Measurements from ENCODE around the gene SLC6A1. TPM values are rescaled to one million over a fixed set of nuclear protein-coding genes. Genes with fewer than 3 reads are reported as not detected.

SLC6A1 gene
- total RNA-seq, 2 experiments from 2014 or later = not detected

- H2AFZ ChIP-seq (ENCODE audit: low read length) = no peak overlapping the region
- intact Hi-C loops (cut with micrococcal nuclease; ENCODE audit: unreplicated experiment) = no loop called here
- no peaks in the 10 kb centered on the region for H3K9me3 ChIP-seq (ENCODE audit: low read length)
- TF ChIP-seq, protein P1, sequence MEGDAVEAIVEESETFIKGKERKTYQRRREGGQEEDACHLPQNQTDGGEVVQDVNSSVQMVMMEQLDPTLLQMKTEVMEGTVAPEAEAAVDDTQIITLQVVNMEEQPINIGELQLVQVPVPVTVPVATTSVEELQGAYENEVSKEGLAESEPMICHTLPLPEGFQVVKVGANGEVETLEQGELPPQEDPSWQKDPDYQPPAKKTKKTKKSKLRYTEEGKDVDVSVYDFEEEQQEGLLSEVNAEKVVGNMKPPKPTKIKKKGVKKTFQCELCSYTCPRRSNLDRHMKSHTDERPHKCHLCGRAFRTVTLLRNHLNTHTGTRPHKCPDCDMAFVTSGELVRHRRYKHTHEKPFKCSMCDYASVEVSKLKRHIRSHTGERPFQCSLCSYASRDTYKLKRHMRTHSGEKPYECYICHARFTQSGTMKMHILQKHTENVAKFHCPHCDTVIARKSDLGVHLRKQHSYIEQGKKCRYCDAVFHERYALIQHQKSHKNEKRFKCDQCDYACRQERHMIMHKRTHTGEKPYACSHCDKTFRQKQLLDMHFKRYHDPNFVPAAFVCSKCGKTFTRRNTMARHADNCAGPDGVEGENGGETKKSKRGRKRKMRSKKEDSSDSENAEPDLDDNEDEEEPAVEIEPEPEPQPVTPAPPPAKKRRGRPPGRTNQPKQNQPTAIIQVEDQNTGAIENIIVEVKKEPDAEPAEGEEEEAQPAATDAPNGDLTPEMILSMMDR (conservative IDR thresholded peaks at IDR 0.05; ENCODE audit: low read length) = no peak
- no peak for TF ChIP-seq EZH2phosphoT487 (IDR thresholded peaks at IDR 0.05; ENCODE audit: borderline replicate concordance, low read depth, low read length)
- no peaks in the 10 kb centered on the region for H3K9me2 ChIP-seq (ENCODE audit: insufficient read depth, low read length)
- ChIA-PET CTCF (ENCODE audit: unreplicated experiment) (no interaction called here), POLR2A (no interaction called here)
- DNase-seq (ENCODE audit: low spot score) = no peak
- no peak overlapping the region for H3K4me3 ChIP-seq (ENCODE audit: low read depth, low read length, poor library complexity, severe bottlenecking)
- BruUV-seq (replicated peaks) = no TSS peak
- H4K20me1 ChIP-seq (ENCODE audit: insufficient read depth, low read length) = no peaks in the 10 kb centered on the region
- H3K4me1 ChIP-seq (ENCODE audit: insufficient read depth, low read length, poor library complexity, severe bottlenecking) = no peaks in the 10 kb centered on the region
- H3K36me3 ChIP-seq (ENCODE audit: insufficient read depth, low read length) = no peaks in the 10 kb centered on the region
- H3K27ac ChIP-seq (ENCODE audit: low read depth, low read length, poor library complexity, severe bottlenecking) = no peak overlapping the region
- H3K79me2 ChIP-seq (ENCODE audit: insufficient read depth, low read depth, low read length) = no peaks in the 10 kb centered on the region
- H3K4me2 ChIP-seq (ENCODE audit: low read length) = no peak overlapping the region
Observed at GRCh38 chr3:11085093-11085840, 92.7 kb downstream of the SLC6A1 start.

DNA sequence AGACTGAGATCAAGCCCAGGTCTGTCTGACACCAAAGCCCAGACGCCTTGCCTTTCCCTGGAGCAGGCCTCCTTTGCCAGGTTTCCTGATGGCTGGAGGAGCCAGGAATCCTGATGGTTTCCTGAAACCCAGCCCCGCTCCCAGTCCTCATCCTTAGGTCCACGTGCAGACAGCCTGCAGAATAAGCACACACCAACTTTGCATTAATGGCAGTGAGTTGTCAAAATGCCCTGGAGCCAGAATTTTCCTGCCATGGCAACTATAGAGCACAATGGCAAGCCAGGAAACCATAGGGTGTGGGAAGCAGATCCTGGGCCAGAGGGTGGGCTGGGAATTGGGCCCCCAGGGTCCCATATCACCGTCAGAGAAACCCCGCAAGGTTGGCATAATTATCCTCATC, 94.3 kb downstream of the SLC6A1 start:
- no peaks in the 10 kb centered on the region for H3K36me3 ChIP-seq (ENCODE audit: insufficient read depth, low read length)
- no peaks in the 10 kb centered on the region for H3K79me2 ChIP-seq (ENCODE audit: insufficient read depth, low read depth, low read length)
- TF ChIP-seq, protein P1 (conservative IDR thresholded peaks at IDR 0.05; ENCODE audit: low read length) = no peak
- TF ChIP-seq EZH2phosphoT487 (IDR thresholded peaks at IDR 0.05; ENCODE audit: borderline replicate concordance, low read depth, low read length) = no peak
- no peak overlapping the region for H3K27ac ChIP-seq (ENCODE audit: low read depth, low read length, poor library complexity, severe bottlenecking)
- H3K4me2 ChIP-seq (ENCODE audit: low read length) = no peak overlapping the region
- no peaks in the 10 kb centered on the region for H3K9me2 ChIP-seq (ENCODE audit: insufficient read depth, low read length)
- intact Hi-C loops (cut with micrococcal nuclease; ENCODE audit: unreplicated experiment) = no loop called here
- H4K20me1 ChIP-seq (ENCODE audit: insufficient read depth, low read length) = no peaks in the 10 kb centered on the region
- CTCF ChIA-PET (ENCODE audit: unreplicated experiment) = no interaction called here
- no peak overlapping the region for H3K4me3 ChIP-seq (ENCODE audit: low read depth, low read length, poor library complexity, severe bottlenecking)
- POLR2A ChIA-PET = no interaction called here
- H3K9me3 ChIP-seq (ENCODE audit: low read length) = no peaks in the 10 kb centered on the region
- no peak for DNase-seq (ENCODE audit: low spot score)
- no peaks in the 10 kb centered on the region for H3K4me1 ChIP-seq (ENCODE audit: insufficient read depth, low read length, poor library complexity, severe bottlenecking)
- H2AFZ ChIP-seq (ENCODE audit: low read length) = no peak overlapping the region
- no TSS peak for BruUV-seq (replicated peaks)

DNA sequence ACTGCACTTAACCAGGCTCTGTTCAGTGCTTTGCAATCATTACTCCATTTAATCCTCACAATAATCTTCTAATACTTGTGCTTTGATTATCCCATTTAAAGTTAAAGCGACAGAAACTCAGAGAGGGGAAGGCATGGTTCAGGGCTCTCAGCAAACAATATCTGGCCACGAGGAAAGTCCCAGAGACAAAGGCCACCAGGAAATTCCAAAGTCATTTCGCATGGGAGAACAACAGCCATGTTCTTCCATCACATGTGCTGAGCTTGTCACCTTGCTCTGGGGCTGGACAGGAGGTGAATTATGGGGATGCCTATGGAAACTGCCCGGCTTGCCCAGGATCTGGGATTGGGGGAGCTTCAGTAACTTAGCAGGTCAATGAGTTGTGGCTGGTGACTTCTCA, 95.5 kb downstream of the SLC6A1 start:
- Histone ChIP-seq H3K9me3 (ENCODE audit: low read length) (no peaks in the 10 kb centered on the region), H3K4me1 (ENCODE audit: insufficient read depth, low read length, poor library complexity, severe bottlenecking) (no peaks in the 10 kb centered on the region), H4K20me1 (ENCODE audit: insufficient read depth, low read length) (no peaks in the 10 kb centered on the region), H3K27ac (ENCODE audit: low read depth, low read length, poor library complexity, severe bottlenecking) (no peak overlapping the region), H2AFZ (ENCODE audit: low read length) (no peak overlapping the region), H3K36me3 (ENCODE audit: insufficient read depth, low read length) (no peaks in the 10 kb centered on the region), H3K4me3 (ENCODE audit: low read depth, low read length, poor library complexity, severe bottlenecking) (no peak overlapping the region), H3K4me2 (ENCODE audit: low read length) (no peak overlapping the region), H3K79me2 (ENCODE audit: insufficient read depth, low read depth, low read length) (no peaks in the 10 kb centered on the region), H3K9me2 (ENCODE audit: insufficient read depth, low read length) (no peaks in the 10 kb centered on the region)
- TF ChIP-seq, protein P1 (conservative IDR thresholded peaks at IDR 0.05; ENCODE audit: low read length) = no peak
- TF ChIP-seq EZH2phosphoT487 (IDR thresholded peaks at IDR 0.05; ENCODE audit: borderline replicate concordance, low read depth, low read length) = no peak
- ChIA-PET POLR2A (no interaction called here), CTCF (ENCODE audit: unreplicated experiment) (no interaction called here)
- intact Hi-C loops (cut with micrococcal nuclease; ENCODE audit: unreplicated experiment) = no loop called here
- BruUV-seq (replicated peaks) = no TSS peak
- no peak for DNase-seq (ENCODE audit: low spot score)
